Sigmoid colon (tissue), 7 donors: ENCODE results near the gene CENPVL3. TPM values are rescaled to one million over a fixed set of nuclear protein-coding genes. Genes with fewer than 3 reads are reported as not detected.
A peak's percentile ranks its signal among the peaks of the same experiment; 100 is the strongest.
"Not testable (repeated sequence)": the region's sequence is repeated elsewhere in the genome, so short reads cannot be mapped to it uniquely, and the experiment has no call there.

ENCODE experiments used
- DNase-seq: peaks from one replicate; pipeline ENCODE4 v3.0.0-alpha.2; 2019
- H3K27ac ChIP-seq, 4 donors: fragments of 200-600 bp; sonication (generic); one replicate each; pipeline ENCODE4 v1.5.1; 2016 to 2019; ENCODE audit warnings: mild to moderate bottlenecking in 1 of 4
- H3K27me3 ChIP-seq, 3 donors: fragments of 200-600 bp; sonication (generic); one replicate each; pipeline ENCODE4 v1.5.1; 2019; ENCODE audit warnings: mild to moderate bottlenecking in 1 of 3
- H3K36me3 ChIP-seq, 4 donors: fragments of 200-600 bp; sonication (generic); one replicate each; pipeline ENCODE4 v1.5.1; 2016 to 2019
- H3K4me1 ChIP-seq, 4 donors: fragments of 200-600 bp; sonication (generic); one replicate each; pipeline ENCODE4 v1.5.1; 2017 to 2019
- H3K4me3 ChIP-seq, 4 donors: fragments of 200-600 bp; sonication (generic); one replicate each; pipeline ENCODE4 v1.5.1; 2017 to 2019; ENCODE audit warnings: mild to moderate bottlenecking in 2 of 4, moderate library complexity in 1 of 4
- H3K9me3 ChIP-seq, 4 donors: fragments of 200-600 bp in 3 of 4; sonication (generic) in 3 of 4; one replicate each; pipeline versions ENCODE4 v1.5.1 to v1.6.1; 2013 to 2019
- EP300 ChIP-seq, 4 donors: sonication (generic); formaldehyde crosslinking; IDR thresholded peaks; one replicate each; pipeline ENCODE4 v1.6.1; 2017; ENCODE audit warnings: antibody characterized with exemption in 4 of 4
- POLR2A ChIP-seq, 2 donors: fragments of 450-650 bp; IDR thresholded peaks; one replicate each; pipeline ENCODE4 v1.6.1; 2016; ENCODE audit warnings: antibody characterized with exemption in 2 of 2, mild to moderate bottlenecking in 2 of 2, moderate library complexity in 2 of 2
- POLR2AphosphoS5 ChIP-seq, 4 donors: sonication (generic); formaldehyde crosslinking; IDR thresholded peaks; one replicate each; pipeline ENCODE4 v1.6.1; 2017; ENCODE audit warnings: antibody characterized with exemption in 4 of 4
- whole genome bisulfite sequencing, 2 donors: extraction: QIAGEN DNeasy Blood & Tissue Kit; methylation state at CpG; one replicate each; pipeline ENCODE4 v1.1.7; 2013; 5-methylcytosine and 5-hydroxymethylcytosine counted together
- intact Hi-C: fragments of 100-400 bp; cut with DNase I; formaldehyde crosslinking; loops from one replicate; pipeline ENCODE4 v1.15.1; 2023
- polyA plus RNA-seq, 3 donors: library from polyadenylated mRNA; stranded (reverse); fragments of 200-250 nt; gene quantifications; one replicate each; pipeline ENCODE4 v1.2.3, GENCODE V29; 2013
- total RNA-seq, 4 donors: library from RNA; depleted of rRNA; stranded (reverse); fragments of >200 nt; gene quantifications; one replicate each; pipeline ENCODE4 v1.1.0, GENCODE V29; 2016
- TF ChIP-seq, protein P1 (sequence below), 4 experiments: fragments of 450-650 bp in 3 of 4; fragments of 200-600 bp in 1 of 4; IDR thresholded peaks; one replicate each; pipeline ENCODE4 v1.5.1; 2016 to 2019; ENCODE audit warnings: antibody characterized with exemption in 4 of 4, mild to moderate bottlenecking in 3 of 4, moderate library complexity in 2 of 4
- donor health status: healthy with polysubstance abuse.
- donor health status: Bipolar disorder and iron deficiency.
- donor health status: healthy.

CENPVL3 gene
- total RNA-seq (under 1 TPM in 1 of 4 donors, not detected in 3; 0.36 TPM), polyA plus RNA-seq (not detected)

- 1 to 2% methylated on average over 53 to 59 of the region's 81 CpGs for WGBS, 2 donors
- intact Hi-C loops = not testable (repeated sequence)
Observed at GRCh38 chrX:51618241-51619155, at the start of gene CENPVL3. Gene CENPVL3, minus strand, starts transcription at chrX:51618912. Its CDS starts 39 bp downstream, at chrX:51618873.

DNA sequence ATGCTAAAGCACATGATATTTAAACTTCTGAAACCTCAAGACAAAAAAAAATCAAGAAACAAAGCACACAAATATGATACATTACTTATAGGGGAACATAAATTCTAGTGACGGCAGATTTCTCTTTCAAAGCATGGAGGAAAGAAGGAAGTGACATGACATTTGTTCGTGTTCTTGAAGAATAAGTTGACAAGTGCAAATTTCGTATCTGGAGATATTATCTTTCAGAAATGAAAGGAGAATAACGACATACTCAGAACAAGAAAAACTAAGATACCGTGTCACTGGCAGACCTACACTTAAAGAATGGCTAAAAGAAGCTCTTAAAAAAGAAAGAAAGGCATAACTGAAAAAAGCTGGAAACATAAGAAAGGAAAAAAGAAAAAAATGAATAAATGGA, 47.3 kb upstream of the CENPVL3 start:
- H3K27ac ChIP-seq = no peak overlapping the region
- WGBS, 2 donors = 38 to 75% methylated on average over 5 of the region's 5 CpGs

More at GRCh38 chrX:51618241-51619155, at the start of gene CENPVL3:
- not testable (repeated sequence) for H3K9me3 ChIP-seq, H3K4me1 ChIP-seq, H3K27ac ChIP-seq, DNase-seq, H3K36me3 ChIP-seq
- Histone ChIP-seq H3K27me3 (peaks cover 0 to 14% (median 0%) of the 10 kb centered on the region in 3 donors), H3K4me3 (peak within 1 kb of the TSS in 1 of 4 donors; percentile 8)

DNA sequence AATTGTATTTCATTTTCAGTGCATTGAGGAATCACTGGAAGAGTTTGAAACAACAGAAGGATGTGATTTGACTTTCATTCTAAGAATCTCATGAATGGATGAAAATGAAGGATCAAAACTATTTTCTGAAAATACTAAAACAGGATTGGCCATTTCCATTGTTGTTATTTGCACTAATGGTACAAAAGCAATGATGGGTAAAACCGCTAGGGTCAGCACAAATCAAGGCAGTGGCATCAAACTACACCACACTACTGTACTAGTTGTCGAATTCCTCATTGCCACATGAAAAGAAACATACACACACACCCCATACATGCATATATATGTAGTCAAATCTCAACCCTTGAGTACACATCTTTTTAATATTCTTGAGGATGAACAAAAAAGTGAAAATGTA, 24.7 kb upstream of the CENPVL3 start:
- intact Hi-C loops = no loop called here
- DNase-seq = no peak
- Histone ChIP-seq H3K27me3 (no peaks in the 10 kb centered on the region), H3K36me3 (no peaks in the 10 kb centered on the region), H3K4me1 (no peaks in the 10 kb centered on the region), H3K9me3 (no peaks in the 10 kb centered on the region), H3K27ac (no peak overlapping the region), H3K4me3 (no peak overlapping the region)
- TF ChIP-seq, protein P1, sequence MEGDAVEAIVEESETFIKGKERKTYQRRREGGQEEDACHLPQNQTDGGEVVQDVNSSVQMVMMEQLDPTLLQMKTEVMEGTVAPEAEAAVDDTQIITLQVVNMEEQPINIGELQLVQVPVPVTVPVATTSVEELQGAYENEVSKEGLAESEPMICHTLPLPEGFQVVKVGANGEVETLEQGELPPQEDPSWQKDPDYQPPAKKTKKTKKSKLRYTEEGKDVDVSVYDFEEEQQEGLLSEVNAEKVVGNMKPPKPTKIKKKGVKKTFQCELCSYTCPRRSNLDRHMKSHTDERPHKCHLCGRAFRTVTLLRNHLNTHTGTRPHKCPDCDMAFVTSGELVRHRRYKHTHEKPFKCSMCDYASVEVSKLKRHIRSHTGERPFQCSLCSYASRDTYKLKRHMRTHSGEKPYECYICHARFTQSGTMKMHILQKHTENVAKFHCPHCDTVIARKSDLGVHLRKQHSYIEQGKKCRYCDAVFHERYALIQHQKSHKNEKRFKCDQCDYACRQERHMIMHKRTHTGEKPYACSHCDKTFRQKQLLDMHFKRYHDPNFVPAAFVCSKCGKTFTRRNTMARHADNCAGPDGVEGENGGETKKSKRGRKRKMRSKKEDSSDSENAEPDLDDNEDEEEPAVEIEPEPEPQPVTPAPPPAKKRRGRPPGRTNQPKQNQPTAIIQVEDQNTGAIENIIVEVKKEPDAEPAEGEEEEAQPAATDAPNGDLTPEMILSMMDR (IDR thresholded peaks at IDR 0.05) = no peak
- 65 to 88% methylated on average over 2 of the region's 2 CpGs for WGBS, 2 donors

More for the DNA sequence above, 47.3 kb upstream of the CENPVL3 start:
- TF ChIP-seq POLR2A (IDR thresholded peaks at IDR 0.05) (no peak), POLR2AphosphoS5 (IDR thresholded peaks at IDR 0.05) (no peak), EP300 (IDR thresholded peaks at IDR 0.05) (no peak)
- TF ChIP-seq, protein P1 (IDR thresholded peaks at IDR 0.05) = no peak
- H3K4me3 ChIP-seq = no peak overlapping the region
- no peaks in the 10 kb centered on the region for H3K27me3 ChIP-seq
- no peak for DNase-seq
- no peaks in the 10 kb centered on the region for H3K9me3 ChIP-seq
- no peaks in the 10 kb centered on the region for H3K4me1 ChIP-seq
- intact Hi-C loops = no loop called here
- no peaks in the 10 kb centered on the region for H3K36me3 ChIP-seq

GRCh38 chrX:51641421-51642021, 22.8 kb upstream of the CENPVL3 start:
- TF ChIP-seq EP300 (IDR thresholded peaks at IDR 0.05) = no peak
- TF ChIP-seq, protein P1 (IDR thresholded peaks at IDR 0.05) = peak in 1 of 4 experiments; percentile 27
- Histone ChIP-seq H3K27ac (no peak overlapping the region), H3K9me3 (no peaks in the 10 kb centered on the region), H3K27me3 (peaks cover 0 to 2% (median 0%) of the 10 kb centered on the region in 3 donors), H3K36me3 (no peaks in the 10 kb centered on the region), H3K4me1 (no peaks in the 10 kb centered on the region), H3K4me3 (no peak overlapping the region)
- no peak for DNase-seq
- 34 to 36% methylated on average over 19 of the region's 19 CpGs for WGBS, 2 donors
- intact Hi-C loops = no loop called here

GRCh38 chrX:51636511-51636910, 17.8 kb upstream of the CENPVL3 start:
- DNase-seq, H3K27ac ChIP-seq, H3K4me1 ChIP-seq, H3K9me3 ChIP-seq, intact Hi-C loops, H3K36me3 ChIP-seq, H3K27me3 ChIP-seq, H3K4me3 ChIP-seq: not testable (repeated sequence)
- 28 to 77% methylated on average over 7 of the region's 7 CpGs for WGBS, 2 donors
